Subcutaneous adipose tissue (tissue), 4 donors: ENCODE results near the gene MAP3K4. TPM values are rescaled to one million over a fixed set of nuclear protein-coding genes. Genes with fewer than 3 reads are reported as not detected.

ENCODE experiments used
- total RNA-seq, 4 donors: library from RNA; depleted of rRNA; stranded (reverse); fragments of >200 nt; gene quantifications; one replicate each; pipeline ENCODE4 v1.1.0, GENCODE V29; 2016
- TF ChIP-seq, protein P1 (sequence below): fragments of 450-650 bp; IDR thresholded peaks from one replicate; pipeline ENCODE4 v1.5.1; 2016; ENCODE audit warnings: low read depth, mild to moderate bottlenecking, control low read depth, antibody characterized with exemption, moderate library complexity

The MAP3K4 gene
- total RNA-seq, 4 donors from 2014 or later, result 26.2 to 36.7 (median 36.1) TPM

DNA sequence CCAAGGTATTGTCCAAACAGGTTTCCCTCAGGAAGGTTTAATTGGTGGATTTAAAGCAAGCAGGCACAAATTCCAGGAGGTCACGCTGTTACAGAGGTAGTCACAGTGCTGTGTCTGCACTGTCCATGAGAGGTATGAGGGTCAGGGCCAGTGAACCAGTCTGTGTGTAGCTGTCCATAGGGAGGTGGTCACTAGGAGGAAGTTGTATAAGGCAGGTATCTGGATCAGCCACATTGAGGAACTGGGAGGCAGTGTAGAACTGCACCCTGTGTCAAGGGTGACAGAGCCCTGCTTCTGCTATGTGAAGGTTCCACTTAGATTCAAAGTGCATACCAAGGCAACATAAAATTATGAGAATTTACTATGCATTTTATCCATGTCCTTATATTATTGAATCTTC is 73.3 kb downstream of the MAP3K4 start:
- TF ChIP-seq, protein P1, sequence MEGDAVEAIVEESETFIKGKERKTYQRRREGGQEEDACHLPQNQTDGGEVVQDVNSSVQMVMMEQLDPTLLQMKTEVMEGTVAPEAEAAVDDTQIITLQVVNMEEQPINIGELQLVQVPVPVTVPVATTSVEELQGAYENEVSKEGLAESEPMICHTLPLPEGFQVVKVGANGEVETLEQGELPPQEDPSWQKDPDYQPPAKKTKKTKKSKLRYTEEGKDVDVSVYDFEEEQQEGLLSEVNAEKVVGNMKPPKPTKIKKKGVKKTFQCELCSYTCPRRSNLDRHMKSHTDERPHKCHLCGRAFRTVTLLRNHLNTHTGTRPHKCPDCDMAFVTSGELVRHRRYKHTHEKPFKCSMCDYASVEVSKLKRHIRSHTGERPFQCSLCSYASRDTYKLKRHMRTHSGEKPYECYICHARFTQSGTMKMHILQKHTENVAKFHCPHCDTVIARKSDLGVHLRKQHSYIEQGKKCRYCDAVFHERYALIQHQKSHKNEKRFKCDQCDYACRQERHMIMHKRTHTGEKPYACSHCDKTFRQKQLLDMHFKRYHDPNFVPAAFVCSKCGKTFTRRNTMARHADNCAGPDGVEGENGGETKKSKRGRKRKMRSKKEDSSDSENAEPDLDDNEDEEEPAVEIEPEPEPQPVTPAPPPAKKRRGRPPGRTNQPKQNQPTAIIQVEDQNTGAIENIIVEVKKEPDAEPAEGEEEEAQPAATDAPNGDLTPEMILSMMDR, result no peak

DNA sequence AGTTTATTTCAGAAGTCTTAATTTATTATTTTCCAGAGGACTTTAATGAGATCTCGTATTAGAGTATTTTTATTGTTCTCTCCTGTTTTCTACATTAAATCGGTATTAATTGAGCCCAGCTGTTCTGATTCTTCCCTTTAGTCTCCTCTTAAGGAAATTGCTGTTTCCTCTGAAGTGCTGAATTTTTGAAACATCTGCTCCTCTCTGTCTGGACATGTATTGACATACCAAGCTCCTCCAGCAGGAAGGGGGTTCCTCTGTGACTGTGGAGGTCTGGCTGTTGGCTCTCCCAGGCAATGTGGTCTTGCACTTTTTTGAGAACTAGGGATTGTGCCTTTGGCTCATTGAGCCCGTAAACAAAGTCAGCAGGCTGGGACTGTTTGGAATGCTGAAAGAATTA is 74.9 kb downstream of the MAP3K4 start:
- TF ChIP-seq, protein P1, result no peak

DNA sequence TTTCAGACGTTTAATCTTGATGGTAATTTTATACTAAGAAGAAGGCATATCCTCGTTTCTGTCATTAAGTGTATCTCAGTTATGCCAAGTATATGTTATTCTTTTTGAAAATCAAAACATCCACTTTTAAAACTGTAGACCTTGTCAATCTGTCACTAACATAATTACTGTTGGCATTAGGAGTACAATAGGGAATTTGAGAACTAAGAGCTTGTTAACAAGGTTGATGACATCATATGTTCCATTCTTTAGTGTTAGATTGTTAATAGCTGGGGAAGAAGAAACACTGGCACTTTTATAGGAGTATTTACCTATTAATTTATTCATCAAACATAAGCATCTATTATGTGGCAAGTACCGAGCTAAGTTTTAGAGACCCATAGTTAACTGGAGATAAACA is 76.2 kb downstream of the MAP3K4 start:
- TF ChIP-seq, protein P1, result no peak

DNA sequence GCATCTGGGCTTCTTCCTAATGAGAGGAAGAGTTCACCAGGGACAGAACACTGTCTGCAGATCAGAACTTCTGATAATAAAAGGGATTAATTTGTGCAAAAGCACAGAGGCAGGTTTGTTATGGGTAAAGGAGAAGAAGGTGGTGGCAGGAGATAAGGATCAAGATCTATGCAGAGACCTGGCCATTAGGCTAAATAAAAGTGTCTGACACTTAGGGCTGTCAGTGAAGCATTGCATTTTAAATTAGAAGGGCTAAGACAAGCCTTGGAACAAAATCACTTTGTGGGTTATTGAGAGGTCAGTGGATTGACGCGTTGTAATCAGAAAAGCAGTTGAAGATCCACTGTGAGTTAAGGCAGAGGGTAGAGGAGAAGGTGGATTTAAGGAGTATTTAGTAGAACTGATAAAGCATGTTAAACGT is 76.8 kb downstream of the MAP3K4 start:
- TF ChIP-seq, protein P1, result no peak

DNA sequence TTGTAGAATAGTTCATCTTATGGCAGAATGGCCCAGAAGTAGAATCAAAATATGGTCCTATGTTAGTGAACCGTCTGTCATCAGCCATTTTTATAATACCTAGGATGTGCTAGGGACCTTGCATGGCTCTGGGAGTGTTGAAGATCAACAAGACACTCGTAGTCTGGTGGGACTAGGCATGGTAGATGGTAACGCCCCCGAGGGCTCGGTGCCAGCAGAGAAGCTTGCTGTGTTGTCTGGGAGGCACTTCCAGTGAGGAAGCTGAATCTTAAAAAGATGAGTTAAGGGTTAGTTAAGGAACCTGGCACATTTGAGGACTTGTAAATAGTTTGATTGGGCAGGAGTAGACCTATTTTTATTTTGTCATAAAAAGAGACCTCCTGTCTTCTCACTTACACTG is 82.4 kb downstream of the MAP3K4 start:
- TF ChIP-seq, protein P1, result no peak

DNA sequence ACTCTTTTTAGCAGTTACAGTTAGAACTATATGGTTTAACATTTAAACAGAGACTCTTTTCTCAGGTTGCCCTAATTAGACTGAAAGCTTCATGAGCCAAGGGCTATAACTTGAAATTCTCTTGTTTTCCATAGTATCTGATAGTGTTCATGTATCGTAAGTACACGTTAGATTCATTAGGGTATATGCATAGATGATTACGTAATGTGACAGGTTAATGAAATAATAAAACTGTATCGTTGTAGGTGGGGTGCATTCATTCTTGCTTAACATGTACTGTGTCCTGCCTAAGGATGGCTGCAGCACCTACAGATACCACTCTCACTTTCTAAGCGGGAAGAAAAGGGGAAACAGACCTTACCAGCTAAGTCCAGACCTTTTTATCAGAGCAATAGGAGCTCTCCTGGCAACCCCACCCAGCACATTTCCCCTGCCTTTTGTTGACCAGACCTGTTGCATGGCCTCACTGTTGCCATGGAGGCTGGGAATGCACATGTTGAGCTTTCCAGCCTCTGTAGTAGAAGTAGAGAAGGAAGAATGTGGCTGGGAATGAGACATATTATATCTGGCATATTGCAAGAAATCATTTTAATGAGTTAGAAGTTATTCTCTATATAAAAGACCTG is 83.0 kb downstream of the MAP3K4 start:
- TF ChIP-seq, protein P1, result no peak

DNA sequence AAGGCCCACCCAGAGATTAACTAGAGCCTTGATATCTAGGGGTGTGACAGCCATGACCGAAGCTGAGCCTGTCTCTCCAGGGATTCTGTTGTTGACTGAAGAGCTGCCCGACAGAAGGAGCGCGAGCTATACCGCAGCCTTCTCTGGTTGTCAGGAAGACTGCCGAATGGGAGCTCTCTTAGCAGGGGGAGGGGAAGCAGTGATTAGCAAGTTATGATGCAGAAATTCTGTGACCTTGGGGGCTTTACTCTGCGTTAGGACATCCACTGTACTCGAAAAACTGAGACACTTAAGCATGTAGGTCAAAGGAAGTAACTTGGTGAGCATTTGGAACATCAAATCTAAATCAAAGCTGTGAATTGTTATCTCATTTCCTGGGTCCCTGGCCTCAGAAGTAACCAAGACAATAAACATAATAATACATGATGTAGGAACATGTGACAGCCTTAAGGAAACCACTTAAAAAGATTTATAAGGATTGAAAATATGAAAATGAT is 84.7 kb downstream of the MAP3K4 start:
- TF ChIP-seq, protein P1, result no peak
